K562 (cell line): ENCODE data around the gene SLC44A1. TPM values are rescaled to one million over a fixed set of nuclear protein-coding genes. Genes with fewer than 3 reads are reported as not detected.

Experiments used
- CXXC5 ChIP-seq: fragments of 250-450 bp; sonication (Bioruptor Pico); IDR thresholded peaks from 2 replicates; pipeline ENCODE4 v1.8.0; 2022; ENCODE audit warnings: inconsistent platforms, mild to moderate bottlenecking, moderate library complexity
- FIP1L1 ChIP-seq: fragments of 200-400 bp; formaldehyde crosslinking; IDR thresholded peaks from 2 replicates; pipeline ENCODE4 v1.6.1; 2018; ENCODE audit warnings: mild to moderate bottlenecking, low read depth, low read length; ENCODE audit not compliant: poor library complexity, severe bottlenecking
- MAX ChIP-seq: sonication (generic); formaldehyde crosslinking; IDR thresholded peaks from 2 replicates; pipeline ENCODE4 v1.9.0; 2022; ENCODE audit warnings: mild to moderate bottlenecking, missing genetic modification reagents
- MITF ChIP-seq: IDR thresholded peaks from 2 replicates; pipeline ENCODE4 v1.6.1; 2014; ENCODE audit warnings: antibody characterized with exemption
- NR1H2 ChIP-seq: sonication (generic); formaldehyde crosslinking; IDR thresholded peaks from 2 replicates; pipeline ENCODE4 v1.4.0; 2020; ENCODE audit warnings: mild to moderate bottlenecking, missing genetic modification reagents
- PHB ChIP-seq: fragments of 250-450 bp; sonication (Bioruptor Pico); IDR thresholded peaks from 2 replicates; pipeline ENCODE4 v1.5.0; 2021
- POLR2AphosphoS2 ChIP-seq: IDR thresholded peaks from 2 replicates; pipeline ENCODE4 v1.6.1; 2012; ENCODE audit warnings: low read length, improper control_type of control experiment
- RNF219 ChIP-seq: fragments of 250-450 bp; sonication (Bioruptor Pico); IDR thresholded peaks from 2 replicates; pipeline ENCODE4 v1.5.0; 2022; ENCODE audit warnings: mild to moderate bottlenecking
- ZNF696 ChIP-seq: fragments of 250-450 bp; sonication (Bioruptor Pico); conservative IDR thresholded peaks from 2 replicates; pipeline ENCODE4 v1.4.0; 2020; ENCODE audit warnings: mild to moderate bottlenecking, moderate library complexity
- ZNF75A ChIP-seq: fragments of 450-650 bp; formaldehyde crosslinking; IDR thresholded peaks from 2 replicates; pipeline ENCODE4 v1.4.0; 2020; ENCODE audit warnings: mild to moderate bottlenecking
- ZNF766 ChIP-seq: fragments of 200-800 bp; sonication (Bioruptor generic); conservative IDR thresholded peaks from 2 replicates; pipeline ENCODE4 v1.6.1; 2016; ENCODE audit warnings: missing genetic modification characterization, missing compliant biosample characterization
- polyA plus RNA-seq, 8 experiments: library from polyadenylated mRNA; depleted of rRNA in 4 of 8; stranded (reverse) in 5 of 8; unstranded in 3 of 8; fragments of >200 nt; fragmentation: Nextera tagmentation in 2 of 8; fragmentation: Illumina TruSeq in 1 of 8; extraction: Ambion mirVana in 2 of 8; extraction: Trizol in 1 of 8; gene quantifications; 2 replicates each; pipeline versions ENCODE4 v1.2.1 to v1.2.3, GENCODE V29; 2011 to 2014; ENCODE audit warnings: inconsistent platforms in 1 of 8, missing spikeins in 1 of 8
- total RNA-seq, 7 experiments: library from RNA; depleted of rRNA in 6 of 7; stranded (reverse); fragments of >200 nt in 6 of 7; fragmentation: Illumina TruSeq in 2 of 7; extraction: Trizol in 2 of 7; gene quantifications; 2 replicates each; pipeline versions ENCODE4 v1.2.1 to v1.2.3, GENCODE V29; 2011 to 2021; ENCODE audit warnings: low replicate concordance in 1 of 7
- TF ChIP-seq, protein P1 (sequence below): fragments of 250-450 bp; sonication (Bioruptor Pico); IDR thresholded peaks from 2 replicates; pipeline ENCODE4 v1.5.0; 2021
- TF ChIP-seq, protein P2 (sequence below): sonication (generic); formaldehyde crosslinking; IDR thresholded peaks from 2 replicates; pipeline ENCODE4 v1.8.1; 2022; ENCODE audit warnings: missing genetic modification reagents
- TF ChIP-seq, protein P3 (sequence below), 2 experiments: IDR thresholded peaks; 2 replicates each; pipeline ENCODE4 v1.6.1; 2011; ENCODE audit warnings: borderline replicate concordance in 1 of 2, control low read depth in 1 of 2, low read depth in 1 of 2, low read length in 1 of 2, mild to moderate bottlenecking in 1 of 2, mixed read lengths in 1 of 2, moderate library complexity in 1 of 2; ENCODE audit not compliant: insufficient read depth in 1 of 2, insufficient read length in 1 of 2, poor library complexity in 1 of 2, severe bottlenecking in 1 of 2; ENCODE audit errors: extremely low read depth in 1 of 2
- TF ChIP-seq, protein P4 (sequence below): IDR thresholded peaks from 2 replicates; pipeline ENCODE4 v1.6.1; 2012; ENCODE audit warnings: low read depth, low read length, improper control_type of control experiment, borderline replicate concordance

SLC44A1 gene
- total and polyA plus RNA-seq, 9 of the 15 experiments (the other 6 are each of a cell fraction or from before 2014, with no cell fraction given): 0.11 to 0.59 (median 0.30) TPM

DNA sequence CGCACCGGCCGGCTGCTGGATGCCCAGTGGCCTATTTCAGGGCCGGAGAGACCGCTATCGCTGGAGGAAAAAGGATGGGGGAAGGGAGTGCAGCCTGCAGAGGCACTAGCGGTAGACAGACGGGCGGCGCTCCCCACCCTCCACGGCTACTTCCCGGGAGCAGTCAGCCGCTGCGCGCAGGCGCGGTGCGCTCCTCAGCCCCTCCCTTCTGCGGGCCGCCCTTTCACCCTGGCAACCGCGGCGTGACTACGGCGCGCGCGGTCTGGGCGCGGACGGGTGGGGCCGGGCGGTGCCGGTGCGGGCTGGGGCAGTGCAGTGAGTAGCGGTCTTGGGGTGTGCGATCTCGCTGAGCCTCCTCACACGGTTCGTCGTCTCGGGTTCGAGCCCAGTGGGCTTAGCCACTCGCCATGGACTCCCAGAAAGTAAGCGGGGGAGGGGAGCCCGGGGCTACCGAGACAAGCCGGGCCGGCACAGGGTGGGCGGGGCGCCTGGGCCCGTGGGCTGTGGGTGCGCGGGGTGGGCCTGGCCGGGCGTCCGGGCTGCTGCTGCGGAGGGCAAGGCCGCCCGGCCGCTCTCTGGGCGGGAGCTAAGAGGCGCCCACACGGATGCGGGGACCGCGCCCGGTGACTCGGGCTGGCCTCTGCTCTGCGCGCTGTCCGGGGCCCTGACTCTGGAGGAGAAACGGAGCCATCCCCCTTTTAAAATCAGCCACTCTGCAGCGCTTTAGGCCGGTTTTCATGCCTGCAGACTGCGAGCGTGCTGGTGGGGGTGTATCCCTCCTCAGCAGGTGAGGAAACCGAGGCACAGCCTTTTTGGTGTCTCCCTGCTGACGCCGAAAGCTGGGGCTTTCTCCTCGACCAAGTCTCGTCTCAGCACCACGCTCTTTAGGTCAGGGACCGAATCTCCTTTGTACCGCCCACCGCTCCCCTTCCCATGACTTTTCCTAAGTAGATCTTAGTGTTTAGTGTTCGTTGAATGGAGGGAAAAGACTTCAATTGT, 203.7 kb downstream of the SLC44A1 start, which contains the start of gene FSD1L (continued):
- TF ChIP-seq MITF: no peak
- no peak for TF ChIP-seq NR1H2 (CRISPR knock-in tag)
- TF ChIP-seq, protein P1, sequence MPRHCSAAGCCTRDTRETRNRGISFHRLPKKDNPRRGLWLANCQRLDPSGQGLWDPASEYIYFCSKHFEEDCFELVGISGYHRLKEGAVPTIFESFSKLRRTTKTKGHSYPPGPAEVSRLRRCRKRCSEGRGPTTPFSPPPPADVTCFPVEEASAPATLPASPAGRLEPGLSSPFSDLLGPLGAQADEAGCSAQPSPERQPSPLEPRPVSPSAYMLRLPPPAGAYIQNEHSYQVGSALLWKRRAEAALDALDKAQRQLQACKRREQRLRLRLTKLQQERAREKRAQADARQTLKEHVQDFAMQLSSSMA: no peak
- TF ChIP-seq, protein P2, sequence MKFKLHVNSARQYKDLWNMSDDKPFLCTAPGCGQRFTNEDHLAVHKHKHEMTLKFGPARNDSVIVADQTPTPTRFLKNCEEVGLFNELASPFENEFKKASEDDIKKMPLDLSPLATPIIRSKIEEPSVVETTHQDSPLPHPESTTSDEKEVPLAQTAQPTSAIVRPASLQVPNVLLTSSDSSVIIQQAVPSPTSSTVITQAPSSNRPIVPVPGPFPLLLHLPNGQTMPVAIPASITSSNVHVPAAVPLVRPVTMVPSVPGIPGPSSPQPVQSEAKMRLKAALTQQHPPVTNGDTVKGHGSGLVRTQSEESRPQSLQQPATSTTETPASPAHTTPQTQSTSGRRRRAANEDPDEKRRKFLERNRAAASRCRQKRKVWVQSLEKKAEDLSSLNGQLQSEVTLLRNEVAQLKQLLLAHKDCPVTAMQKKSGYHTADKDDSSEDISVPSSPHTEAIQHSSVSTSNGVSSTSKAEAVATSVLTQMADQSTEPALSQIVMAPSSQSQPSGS: no peak
- TF ChIP-seq POLR2AphosphoS2: no peak
- TF ChIP-seq, protein P3, sequence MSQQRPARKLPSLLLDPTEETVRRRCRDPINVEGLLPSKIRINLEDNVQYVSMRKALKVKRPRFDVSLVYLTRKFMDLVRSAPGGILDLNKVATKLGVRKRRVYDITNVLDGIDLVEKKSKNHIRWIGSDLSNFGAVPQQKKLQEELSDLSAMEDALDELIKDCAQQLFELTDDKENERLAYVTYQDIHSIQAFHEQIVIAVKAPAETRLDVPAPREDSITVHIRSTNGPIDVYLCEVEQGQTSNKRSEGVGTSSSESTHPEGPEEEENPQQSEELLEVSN (IDR thresholded peaks at IDR 0.05; ENCODE audit: borderline replicate concordance in 1 of 2, extremely low read depth in 1 of 2, insufficient read depth in 1 of 2, insufficient read length in 1 of 2, low read depth in 1 of 2, low read length in 1 of 2, poor library complexity in 1 of 2, severe bottlenecking in 1 of 2): peak in 1 of 2 experiments; percentile 18
- peak; percentile 92 for TF ChIP-seq CXXC5 (CRISPR knock-in tag)
- no peak for TF ChIP-seq PHB (CRISPR knock-in tag)
- no peak for TF ChIP-seq FIP1L1
- no peak for TF ChIP-seq ZNF696
- no peak for TF ChIP-seq RNF219 (CRISPR knock-in tag)
- TF ChIP-seq MAX (CRISPR knock-in tag): 0 out of 2 replicates have a peak, but pooled peaks have one; percentile 12
- TF ChIP-seq ZNF766 (CRISPR knock-in tag): no peak
- TF ChIP-seq, protein P4, sequence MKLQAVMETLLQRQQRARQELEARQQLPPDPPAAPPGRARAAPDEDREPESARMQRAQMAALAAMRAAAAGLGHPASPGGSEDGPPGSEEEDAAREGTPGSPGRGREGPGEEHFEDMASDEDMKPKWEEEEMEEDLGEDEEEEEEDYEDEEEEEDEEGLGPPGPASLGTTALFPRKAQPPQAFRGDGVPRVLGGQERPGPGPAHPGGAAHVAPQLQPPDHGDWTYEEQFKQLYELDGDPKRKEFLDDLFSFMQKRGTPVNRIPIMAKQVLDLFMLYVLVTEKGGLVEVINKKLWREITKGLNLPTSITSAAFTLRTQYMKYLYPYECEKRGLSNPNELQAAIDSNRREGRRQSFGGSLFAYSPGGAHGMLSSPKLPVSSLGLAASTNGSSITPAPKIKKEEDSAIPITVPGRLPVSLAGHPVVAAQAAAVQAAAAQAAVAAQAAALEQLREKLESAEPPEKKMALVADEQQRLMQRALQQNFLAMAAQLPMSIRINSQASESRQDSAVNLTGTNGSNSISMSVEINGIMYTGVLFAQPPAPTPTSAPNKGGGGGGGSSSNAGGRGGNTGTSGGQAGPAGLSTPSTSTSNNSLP: no peak
- no peak for TF ChIP-seq ZNF75A
